Fibroblast of lung (primary cell): ENCODE results near the gene NKD2.

Experiments
- EZH2 ChIP-seq: IDR thresholded peaks from 2 replicates; pipeline ENCODE4 v1.5.1; 2012; ENCODE audit warnings: low read length, control low read depth, mild to moderate bottlenecking; ENCODE audit errors: missing control alignments
- TF ChIP-seq, protein P1 (sequence below), 2 donors: IDR thresholded peaks in 1 of 2; conservative IDR thresholded peaks in 1 of 2; 1 replicate in 1 of 2; 2 replicates in 1 of 2; pipeline ENCODE4 v1.5.1; 2011 to 2012; ENCODE audit warnings: low read length in 2 of 2, control low read depth in 1 of 2, inconsistent platforms in 1 of 2, low read depth in 1 of 2, mild to moderate bottlenecking in 1 of 2

DNA sequence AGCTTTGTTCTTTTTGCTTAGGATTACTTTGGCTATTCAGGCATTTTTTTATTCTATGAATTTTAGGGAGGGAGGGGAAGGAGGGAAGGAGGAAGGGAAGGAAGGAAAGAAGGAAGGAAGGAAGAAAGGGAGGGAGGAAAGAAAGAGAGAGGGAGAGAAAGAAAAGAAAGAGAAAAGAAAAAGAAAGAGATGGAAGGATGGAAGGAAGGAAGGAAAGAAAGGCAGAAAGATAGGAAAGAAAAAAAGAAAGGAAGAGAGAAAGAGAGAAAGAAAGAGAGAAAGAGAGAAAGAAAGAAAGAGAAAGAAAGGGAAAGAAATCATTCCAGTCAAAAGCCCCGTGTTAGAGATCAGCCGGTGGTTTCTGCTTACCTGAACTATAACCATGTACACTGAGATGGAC is 20.8 kb upstream of the NKD2 start:
- no peak for TF ChIP-seq EZH2
- TF ChIP-seq, protein P1, sequence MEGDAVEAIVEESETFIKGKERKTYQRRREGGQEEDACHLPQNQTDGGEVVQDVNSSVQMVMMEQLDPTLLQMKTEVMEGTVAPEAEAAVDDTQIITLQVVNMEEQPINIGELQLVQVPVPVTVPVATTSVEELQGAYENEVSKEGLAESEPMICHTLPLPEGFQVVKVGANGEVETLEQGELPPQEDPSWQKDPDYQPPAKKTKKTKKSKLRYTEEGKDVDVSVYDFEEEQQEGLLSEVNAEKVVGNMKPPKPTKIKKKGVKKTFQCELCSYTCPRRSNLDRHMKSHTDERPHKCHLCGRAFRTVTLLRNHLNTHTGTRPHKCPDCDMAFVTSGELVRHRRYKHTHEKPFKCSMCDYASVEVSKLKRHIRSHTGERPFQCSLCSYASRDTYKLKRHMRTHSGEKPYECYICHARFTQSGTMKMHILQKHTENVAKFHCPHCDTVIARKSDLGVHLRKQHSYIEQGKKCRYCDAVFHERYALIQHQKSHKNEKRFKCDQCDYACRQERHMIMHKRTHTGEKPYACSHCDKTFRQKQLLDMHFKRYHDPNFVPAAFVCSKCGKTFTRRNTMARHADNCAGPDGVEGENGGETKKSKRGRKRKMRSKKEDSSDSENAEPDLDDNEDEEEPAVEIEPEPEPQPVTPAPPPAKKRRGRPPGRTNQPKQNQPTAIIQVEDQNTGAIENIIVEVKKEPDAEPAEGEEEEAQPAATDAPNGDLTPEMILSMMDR (conservative IDR thresholded peaks at IDR 0.05 in 1 of 2, IDR thresholded peaks at IDR 0.05 in 1 of 2; ENCODE audit: low read depth in 1 of 2, low read length in 2 of 2), result no peak
